Calu3 (cell line): Measurements from ENCODE around the gene PDCL3. TPM values are rescaled to one million over a fixed set of nuclear protein-coding genes. Genes with fewer than 3 reads are reported as not detected.

ENCODE experiments used
- BruUV-seq: library from RNA; stranded (reverse); fragments of 400-500 nt; replicated peaks from 2 replicates; lab custom pipeline; 2021; lab: Mats Ljungman, UMichigan
- CTCF ChIA-PET: fragments of 300-600 bp; sonication (Branson Sonifier 250); formaldehyde crosslinking; loops from one replicate; lab custom pipeline; 2022; ENCODE audit warnings: antibody characterized with exemption; lab: Charles Lee
- DNase-seq: peaks from one replicate; pipeline ENCODE4 v3.0.0; 2022
- H3K27ac Mint-ChIP-seq: one replicate; pipeline ENCODE4 v1.8.0; 2022; ENCODE audit warnings: mixed read lengths; ENCODE audit not compliant: unreplicated experiment
- H3K27me3 Mint-ChIP-seq: one replicate; pipeline ENCODE4 v1.8.0; 2022; ENCODE audit warnings: mixed read lengths; ENCODE audit not compliant: unreplicated experiment
- H3K36me3 Mint-ChIP-seq: one replicate; pipeline ENCODE4 v1.8.0; 2022; ENCODE audit warnings: mild to moderate bottlenecking, moderate library complexity, mixed read lengths; ENCODE audit not compliant: insufficient read depth, unreplicated experiment
- H3K4me1 Mint-ChIP-seq: one replicate; pipeline ENCODE4 v1.8.0; 2022; ENCODE audit warnings: mild to moderate bottlenecking, low read depth, mixed read lengths; ENCODE audit not compliant: unreplicated experiment
- H3K4me3 Mint-ChIP-seq: one replicate; pipeline ENCODE4 v1.8.0; 2022; ENCODE audit warnings: mild to moderate bottlenecking, low read depth, moderate library complexity, mixed read lengths; ENCODE audit not compliant: unreplicated experiment
- H3K9me3 Mint-ChIP-seq: one replicate; pipeline ENCODE4 v1.8.0; 2022; ENCODE audit warnings: low read depth, mixed read lengths; ENCODE audit not compliant: unreplicated experiment
- CTCF ChIP-seq: fragments of 200-600 bp; IDR thresholded peaks from one replicate; pipeline ENCODE4 v1.8.0; 2022; ENCODE audit warnings: antibody characterized with exemption; ENCODE audit not compliant: unreplicated experiment
- intact Hi-C: fragments of 100-400 bp; cut with micrococcal nuclease; formaldehyde crosslinking; loops from one replicate; pipeline ENCODE4 v1.10.0; 2022; ENCODE audit not compliant: unreplicated experiment
- total RNA-seq: library from RNA; stranded (reverse); gene quantifications from 2 replicates; pipeline ENCODE4 v1.2.3, GENCODE V29; 2022

PDCL3 gene
- total RNA-seq, 1 experiment from 2014 or later, result 23.0 TPM

GRCh38 chr2:100616841-100617390 lies 54.1 kb downstream of the PDCL3 start:
- Mint-ChIP-seq H3K4me1 (no peaks in the 10 kb centered on the region), H3K4me3 (no peak overlapping the region), H3K27ac (no peak overlapping the region), H3K27me3 (peaks cover 36% of the 10 kb centered on the region), H3K36me3 (no peaks in the 10 kb centered on the region), H3K9me3 (peaks cover 5% of the 10 kb centered on the region)
- TF ChIP-seq CTCF, result no peak
- DNase-seq, result no peak
- intact Hi-C loops, result loop anchor here (10.0 kb wide), 1 partner anchor 118 kb away; no protein-coding TSS in a partner anchor
- CTCF ChIA-PET, result no interaction called here
- BruUV-seq, result no TSS peak

- Mint-ChIP-seq H3K4me3 (no peak overlapping the region), H3K4me1 (no peaks in the 10 kb centered on the region), H3K9me3 (peaks cover 5% of the 10 kb centered on the region), H3K27ac (no peak overlapping the region), H3K27me3 (peaks cover 21% of the 10 kb centered on the region), H3K36me3 (no peaks in the 10 kb centered on the region)
- no TSS peak for BruUV-seq
- no peak for TF ChIP-seq CTCF
- CTCF ChIA-PET, result no interaction called here
- intact Hi-C loops, result loop anchor here (10.0 kb wide), 1 partner anchor 115 kb away; no protein-coding TSS in a partner anchor
- no peak for DNase-seq
Measured at GRCh38 chr2:100619951-100620350, 57.2 kb downstream of the PDCL3 start.

DNA sequence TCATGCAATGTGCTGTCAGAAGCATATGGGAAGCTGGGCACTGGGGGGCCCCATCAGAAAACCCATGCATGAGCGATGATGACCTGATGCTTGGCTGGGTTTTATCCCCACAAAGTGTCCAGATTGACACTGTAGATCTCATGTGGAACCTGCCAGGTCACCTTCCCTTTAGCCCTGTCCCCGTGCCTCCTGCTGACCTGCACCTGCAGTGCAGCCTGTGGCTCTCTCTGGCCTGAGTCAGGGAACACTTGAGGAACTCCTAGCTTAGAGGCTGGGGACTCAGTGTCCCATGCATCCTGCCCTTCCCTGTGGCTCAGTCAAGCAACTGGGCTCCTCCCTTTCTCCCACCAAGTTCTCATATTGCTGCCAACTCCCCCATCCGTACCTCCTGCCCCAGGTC lies 57.7 kb downstream of the PDCL3 start:
- no peaks in the 10 kb centered on the region for H3K4me1 Mint-ChIP-seq
- BruUV-seq, result no TSS peak
- no peaks in the 10 kb centered on the region for H3K36me3 Mint-ChIP-seq
- TF ChIP-seq CTCF, result no peak
- intact Hi-C loops, result no loop called here
- peaks cover 25% of the 10 kb centered on the region for H3K27me3 Mint-ChIP-seq
- CTCF ChIA-PET, result interaction anchor here (0.7 kb wide), 1 partner anchor 1637 kb away, joined by 3 read pairs; no protein-coding TSS in a partner anchor
- no peak for DNase-seq
- H3K9me3 Mint-ChIP-seq, result peaks cover 5% of the 10 kb centered on the region
- H3K27ac Mint-ChIP-seq, result no peak overlapping the region
- H3K4me3 Mint-ChIP-seq, result no peak overlapping the region

DNA sequence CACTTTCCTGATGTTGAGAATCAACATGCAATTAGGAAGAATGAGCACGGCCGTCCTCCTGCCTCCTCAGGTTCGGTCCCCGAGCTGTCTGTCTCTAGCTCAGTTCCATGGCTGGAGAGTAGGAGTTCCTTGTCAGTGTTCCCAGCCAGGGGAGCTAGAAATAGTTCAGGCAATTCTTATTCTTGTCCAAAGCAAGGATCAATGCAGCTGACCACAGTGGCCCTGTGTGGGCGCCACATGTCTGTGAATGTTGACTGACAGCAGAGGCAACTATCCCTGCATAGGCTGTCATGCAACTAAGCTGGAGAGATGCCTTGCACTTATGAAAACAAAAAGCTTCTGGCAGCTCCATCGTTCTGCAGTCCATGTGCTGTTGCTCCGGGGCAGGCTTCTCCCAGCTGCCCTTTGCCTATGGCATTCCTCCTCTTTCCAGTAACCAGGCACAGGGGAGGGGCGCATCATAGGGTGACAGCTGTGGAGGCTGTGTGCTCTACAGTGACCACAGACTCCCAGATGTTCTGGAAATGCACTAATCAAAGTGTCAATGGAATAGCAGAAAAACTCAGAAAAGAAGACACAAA lies 58.7 kb downstream of the PDCL3 start:
- no peak for TF ChIP-seq CTCF
- DNase-seq, result no peak
- Mint-ChIP-seq H3K4me3 (no peak overlapping the region), H3K27me3 (peaks cover 35% of the 10 kb centered on the region), H3K9me3 (peaks cover 5% of the 10 kb centered on the region), H3K4me1 (no peaks in the 10 kb centered on the region), H3K36me3 (no peaks in the 10 kb centered on the region), H3K27ac (no peak overlapping the region)
- intact Hi-C loops, result no loop called here
- CTCF ChIA-PET, result no interaction called here
- BruUV-seq, result no TSS peak
